B cell (primary cell): ENCODE results near the gene UPK1B. TPM values are rescaled to one million over a fixed set of nuclear protein-coding genes. Genes with fewer than 3 reads are reported as not detected.

Source experiments
- ATAC-seq: fragments of 200-7000 bp; cut with Tn5 transposase; one replicate; pipeline ENCODE4 v1.10.0; 2021; ENCODE audit warnings: low read depth, mild to moderate bottlenecking, moderate number of reproducible peaks, moderate library complexity
- CTCF ChIA-PET: fragments of 350-600 bp; sonication (Branson Sonifier 250); formaldehyde crosslinking; loops from one replicate; lab custom pipeline; 2021; ENCODE audit warnings: antibody characterized with exemption, inconsistent platforms; lab: Charles Lee
- POLR2A ChIA-PET: fragments of 350-600 bp; sonication (Branson Sonifier 250); formaldehyde crosslinking; loops from one replicate; lab custom pipeline; 2021; ENCODE audit warnings: antibody characterized with exemption; lab: Charles Lee
- DNase-seq: peaks from one replicate; pipeline ENCODE4 v3.0.0; 2013
- H2AFZ ChIP-seq: 2 replicates; pipeline ENCODE4 v1.6.1; 2012; ENCODE audit warnings: mild to moderate bottlenecking, low read depth, low read length; ENCODE audit not compliant: insufficient read depth, poor library complexity, severe bottlenecking
- H3K27ac ChIP-seq, 2 donors: 1 replicate in 1 of 2; 2 replicates in 1 of 2; pipeline ENCODE4 v1.5.1; 2012 to 2013; ENCODE audit warnings: low read length in 2 of 2, mild to moderate bottlenecking in 2 of 2, moderate library complexity in 1 of 2
- H3K27me3 ChIP-seq, 4 experiments: fragments of 200-600 bp in 1 of 4; sonication (generic) in 1 of 4; replicated peaks in 1 of 4; 1 replicate in 2 of 4; 2 replicates in 2 of 4; pipeline versions ENCODE4 v1.6.1 to v1.7.0; 2013 to 2016; ENCODE audit warnings: low read length in 3 of 4, mild to moderate bottlenecking in 2 of 4, mixed read lengths in 1 of 4, moderate library complexity in 1 of 4; ENCODE audit not compliant: insufficient read depth in 4 of 4, control insufficient read depth in 3 of 4; ENCODE audit errors: control extremely low read depth in 1 of 4
- H3K36me3 ChIP-seq, 2 experiments: replicated peaks in 1 of 2; 1 replicate in 1 of 2; 2 replicates in 1 of 2; pipeline versions ENCODE4 v1.6.1 to v1.7.1; 2013; ENCODE audit warnings: low read length in 1 of 2; ENCODE audit not compliant: insufficient read depth in 2 of 2, control insufficient read depth in 1 of 2; ENCODE audit errors: control extremely low read depth in 1 of 2, extremely low read depth in 1 of 2
- H3K4me1 ChIP-seq, 2 donors: fragments of 200-600 bp in 1 of 2; sonication (generic) in 1 of 2; 1 replicate in 1 of 2; 2 replicates in 1 of 2; pipeline versions ENCODE4 v1.5.1 to v1.6.1; 2013 to 2017; ENCODE audit warnings: low read length in 2 of 2; ENCODE audit not compliant: control insufficient read depth in 2 of 2, insufficient read depth in 2 of 2
- H3K4me2 ChIP-seq: replicated peaks from 2 replicates; pipeline ENCODE3; 2012; ENCODE audit warnings: mild to moderate bottlenecking, low read depth, low read length; ENCODE audit not compliant: poor library complexity, severe bottlenecking
- H3K4me3 ChIP-seq, 5 experiments: fragments of 200-600 bp in 1 of 5; sonication (generic) in 1 of 5; 1 replicate in 3 of 5; 2 replicates in 2 of 5; pipeline versions ENCODE4 v1.5.1 to v1.7.0; 2011 to 2016; ENCODE audit warnings: low read length in 4 of 5, mild to moderate bottlenecking in 4 of 5, low read depth in 2 of 5, control low read depth in 1 of 5, moderate library complexity in 1 of 5; ENCODE audit not compliant: insufficient read depth in 1 of 5; ENCODE audit errors: control extremely low read depth in 1 of 5, extremely low read depth in 1 of 5
- H3K79me2 ChIP-seq: fragments of 200-600 bp; sonication (generic); one replicate; pipeline ENCODE4 v1.6.0; 2016; ENCODE audit warnings: low read length; ENCODE audit not compliant: control insufficient read depth, insufficient read depth
- H3K9ac ChIP-seq: fragments of 200-600 bp; sonication (generic); 2 replicates; pipeline ENCODE4 v1.6.1; 2017; ENCODE audit warnings: mild to moderate bottlenecking, low read length, moderate library complexity
- H3K9me3 ChIP-seq, 3 donors: one replicate each; pipeline versions ENCODE4 v1.6.1 to v1.7.1; 2013; ENCODE audit warnings: low read length in 2 of 3; ENCODE audit not compliant: control insufficient read depth in 2 of 3, insufficient read depth in 1 of 3; ENCODE audit errors: control extremely low read depth in 1 of 3
- H4K20me1 ChIP-seq: 2 replicates; pipeline ENCODE4 v1.6.0; 2012; ENCODE audit warnings: mild to moderate bottlenecking, low read length; ENCODE audit not compliant: insufficient read depth, control insufficient read depth, poor library complexity, severe bottlenecking
- H3K27ac Mint-ChIP-seq: one replicate; pipeline ENCODE4 v1.8.0; 2021; ENCODE audit warnings: mixed read lengths
- H3K27me3 Mint-ChIP-seq: one replicate; pipeline ENCODE4 v1.8.0; 2021; ENCODE audit warnings: mixed read lengths
- H3K4me1 Mint-ChIP-seq: one replicate; pipeline ENCODE4 v1.8.0; 2021; ENCODE audit warnings: mixed read lengths
- H3K4me3 Mint-ChIP-seq: one replicate; pipeline ENCODE4 v1.8.0; 2021; ENCODE audit warnings: mixed read lengths
- H3K9me3 Mint-ChIP-seq: one replicate; pipeline ENCODE4 v1.8.0; 2022; ENCODE audit warnings: mixed read lengths; ENCODE audit not compliant: insufficient read depth
- EZH2 ChIP-seq: IDR thresholded peaks from 2 replicates; pipeline ENCODE4 v1.6.1; 2012; ENCODE audit warnings: borderline replicate concordance, low read depth, mild to moderate bottlenecking, moderate library complexity, low read length; ENCODE audit not compliant: insufficient read depth, poor library complexity, severe bottlenecking
- WGBS: methylation state at CpG from one replicate; pipeline ENCODE4 v1.1.5; 2013; ENCODE audit warnings: missing lambda C conversion rate; ENCODE audit not compliant: insufficient coverage; 5-methylcytosine and 5-hydroxymethylcytosine counted together
- intact Hi-C: fragments of 100-400 bp; cut with micrococcal nuclease; formaldehyde crosslinking; loops from one replicate; pipeline ENCODE4 v1.10.0; 2022
- polyA plus RNA-seq: library from polyadenylated mRNA; depleted of rRNA; stranded (reverse); fragments of >200 nt; gene quantifications from 2 replicates; pipeline ENCODE4 v1.2.3, GENCODE V29; 2012
- total RNA-seq, 2 donors: library from RNA; stranded (reverse); fragments of 120-200 nt in 1 of 2; gene quantifications; 1 replicate in 1 of 2; 2 replicates in 1 of 2; pipeline versions ENCODE4 v1.2.3 to v1.2.4, GENCODE V29; 2013 to 2022
- TF ChIP-seq, protein P1 (sequence below): fragments of 200-600 bp; IDR thresholded peaks from one replicate; pipeline ENCODE4 v1.8.0; 2022; ENCODE audit warnings: antibody characterized with exemption, mild to moderate bottlenecking

The UPK1B gene
- total and polyA plus RNA-seq, 2 donors (not counting 1 experiment from before 2014, with no cell fraction given) = not detected

DNA sequence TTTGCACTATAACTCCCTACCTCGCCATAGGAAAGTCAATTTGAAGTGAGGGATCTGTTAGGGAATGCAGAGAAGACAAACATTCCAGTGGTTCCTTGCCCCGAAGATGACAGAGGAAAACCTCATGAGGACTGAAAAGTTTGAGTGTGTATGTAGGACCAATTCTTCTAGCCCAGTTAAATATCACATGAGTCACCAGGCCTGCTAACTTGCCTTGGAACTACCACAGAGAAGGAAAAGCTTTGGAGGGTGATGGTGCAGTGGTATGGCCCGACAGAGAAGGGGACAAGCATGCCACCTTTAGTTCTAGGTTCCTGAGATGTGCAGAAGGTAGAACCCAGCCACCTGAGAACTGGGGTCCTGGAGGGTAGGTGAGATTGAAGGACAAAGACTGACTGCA, 2.6 kb upstream of the UPK1B start:
- 91% methylated on average over 1 of the region's 3 CpGs for WGBS
- Histone ChIP-seq H3K79me2 (no peaks in the 10 kb centered on the region), H3K4me1 (no peaks in the 10 kb centered on the region), H2AFZ (no peak overlapping the region), H3K27ac (no peak overlapping the region), H3K4me2 (no peak overlapping the region), H3K4me3 (no peak overlapping the region), H3K9me3 (no peaks in the 10 kb centered on the region), H4K20me1 (no peaks in the 10 kb centered on the region), H3K9ac (no peak overlapping the region), H3K36me3 (no peaks in the 10 kb centered on the region), H3K27me3 (no peaks in the 10 kb centered on the region)
- Mint-ChIP-seq H3K9me3 (no peaks in the 10 kb centered on the region), H3K27ac (no peak overlapping the region), H3K4me1 (no peaks in the 10 kb centered on the region), H3K4me3 (no peak overlapping the region), H3K27me3 (peaks cover 12% of the 10 kb centered on the region)
- DNase-seq (no peak), ATAC-seq (no peak)
- intact Hi-C loops = no loop called here
- POLR2A ChIA-PET = no interaction called here
- CTCF ChIA-PET = no interaction called here
- TF ChIP-seq, protein P1, sequence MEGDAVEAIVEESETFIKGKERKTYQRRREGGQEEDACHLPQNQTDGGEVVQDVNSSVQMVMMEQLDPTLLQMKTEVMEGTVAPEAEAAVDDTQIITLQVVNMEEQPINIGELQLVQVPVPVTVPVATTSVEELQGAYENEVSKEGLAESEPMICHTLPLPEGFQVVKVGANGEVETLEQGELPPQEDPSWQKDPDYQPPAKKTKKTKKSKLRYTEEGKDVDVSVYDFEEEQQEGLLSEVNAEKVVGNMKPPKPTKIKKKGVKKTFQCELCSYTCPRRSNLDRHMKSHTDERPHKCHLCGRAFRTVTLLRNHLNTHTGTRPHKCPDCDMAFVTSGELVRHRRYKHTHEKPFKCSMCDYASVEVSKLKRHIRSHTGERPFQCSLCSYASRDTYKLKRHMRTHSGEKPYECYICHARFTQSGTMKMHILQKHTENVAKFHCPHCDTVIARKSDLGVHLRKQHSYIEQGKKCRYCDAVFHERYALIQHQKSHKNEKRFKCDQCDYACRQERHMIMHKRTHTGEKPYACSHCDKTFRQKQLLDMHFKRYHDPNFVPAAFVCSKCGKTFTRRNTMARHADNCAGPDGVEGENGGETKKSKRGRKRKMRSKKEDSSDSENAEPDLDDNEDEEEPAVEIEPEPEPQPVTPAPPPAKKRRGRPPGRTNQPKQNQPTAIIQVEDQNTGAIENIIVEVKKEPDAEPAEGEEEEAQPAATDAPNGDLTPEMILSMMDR = no peak
- TF ChIP-seq EZH2 = no peak

- Histone ChIP-seq H3K4me3 (no peak overlapping the region), H3K4me1 (no peaks in the 10 kb centered on the region), H3K36me3 (no peaks in the 10 kb centered on the region), H3K27ac (no peak overlapping the region), H3K4me2 (no peak overlapping the region), H4K20me1 (no peaks in the 10 kb centered on the region), H3K9ac (no peak overlapping the region), H3K27me3 (no peaks in the 10 kb centered on the region), H3K9me3 (no peaks in the 10 kb centered on the region), H2AFZ (no peak overlapping the region), H3K79me2 (no peaks in the 10 kb centered on the region)
- Mint-ChIP-seq H3K4me3 (no peak overlapping the region), H3K4me1 (no peaks in the 10 kb centered on the region), H3K27ac (no peak overlapping the region), H3K27me3 (peaks cover 39% of the 10 kb centered on the region), H3K9me3 (no peaks in the 10 kb centered on the region)
- no peak for ATAC-seq
- POLR2A ChIA-PET = no interaction called here
- CTCF ChIA-PET = no interaction called here
- intact Hi-C loops = no loop called here
- no peak for DNase-seq
- WGBS = 100% methylated on average over 3 of the region's 10 CpGs
- no peak for TF ChIP-seq EZH2
- TF ChIP-seq, protein P1 = no peak
These were observed 2.7 kb downstream of the UPK1B start for GRCh38 chr3:119175872-119176756.
